ENCODE data around the gene LRRIQ1.

DNA sequence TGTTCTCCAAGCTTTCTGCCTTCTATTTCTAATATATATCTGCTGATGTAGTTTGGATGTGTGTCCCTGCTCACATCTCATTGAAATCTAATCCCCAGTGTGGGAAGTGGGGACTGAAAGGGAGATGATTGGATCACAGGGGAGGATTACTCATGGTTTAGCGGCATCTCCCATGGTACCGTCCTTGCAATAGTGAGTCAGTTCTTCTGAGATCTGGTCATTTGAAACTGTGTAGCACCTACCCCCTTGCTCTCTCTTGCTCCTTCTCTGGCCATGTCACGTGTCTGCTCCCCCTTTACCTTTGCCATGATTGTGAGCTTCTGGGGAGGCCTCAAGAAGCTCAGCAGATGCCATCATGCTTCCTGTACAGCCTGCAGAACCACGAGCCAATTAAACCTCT, 217.7 kb downstream of the LRRIQ1 start:
- TF ChIP-seq CHD2 (IDR thresholded peaks at IDR 0.05; ENCODE audit: low read length) (no peak), SRF (IDR thresholded peaks at IDR 0.05; ENCODE audit: low read depth, low read length) (no peak), POLR2A (IDR thresholded peaks at IDR 0.05; ENCODE audit: control extremely low read depth in 1 of 2, low read depth in 2 of 2, low read length in 2 of 2) (no peak), SIRT6 (IDR thresholded peaks at IDR 0.05; ENCODE audit: low read length) (no peak), CEBPB (IDR thresholded peaks at IDR 0.05; ENCODE audit: low read depth, low read length) (no peak), CTCF (IDR thresholded peaks at IDR 0.05; ENCODE audit: control extremely low read depth in 1 of 3, insufficient read depth in 1 of 3, low read depth in 1 of 3, low read length in 3 of 3) (no peak), EGR1 (IDR thresholded peaks at IDR 0.05; ENCODE audit: borderline replicate concordance, low read depth, low read length) (no peak), POLR2AphosphoS5 (IDR thresholded peaks at IDR 0.05; ENCODE audit: low read depth, low read length) (no peak), ZNF274 (IDR thresholded peaks at IDR 0.05; ENCODE audit: borderline replicate concordance, extremely low read depth, low read length) (no peak), EP300 (IDR thresholded peaks at IDR 0.05; ENCODE audit: borderline replicate concordance in 1 of 2, low read depth in 2 of 2, low read length in 2 of 2) (no peak), CREB1 (IDR thresholded peaks at IDR 0.05) (no peak), POU5F1 (IDR thresholded peaks at IDR 0.05; ENCODE audit: low read depth, low read length) (no peak), EZH2 (IDR thresholded peaks at IDR 0.05; ENCODE audit: low read depth, low read length, severe bottlenecking) (no peak), CBX5 (IDR thresholded peaks at IDR 0.05; ENCODE audit: low read depth, low read length) (no peak)

Measured in H1 (cell line).